GM23338 (cell line): Measurements from ENCODE around the gene RAB12.

ENCODE experiments used
- CREB1 ChIP-seq: fragments of 250-450 bp; sonication (Bioruptor Pico); IDR thresholded peaks from 2 replicates; pipeline ENCODE4 v1.5.0; 2020; ENCODE audit warnings: low read depth, mild to moderate bottlenecking, moderate library complexity
- EZH2 ChIP-seq: fragments of 200-600 bp; sonication (generic); IDR thresholded peaks from one replicate; pipeline ENCODE4 v1.8.0; 2017; ENCODE audit warnings: antibody characterized with exemption, mild to moderate bottlenecking, low read depth; ENCODE audit not compliant: unreplicated experiment
- EZH2phosphoT487 ChIP-seq: fragments of 200-600 bp; sonication (generic); IDR thresholded peaks from one replicate; pipeline ENCODE4 v1.8.1; 2018; ENCODE audit warnings: antibody characterized with exemption; ENCODE audit not compliant: unreplicated experiment
- JUNB ChIP-seq: IDR thresholded peaks from one replicate; pipeline ENCODE4 v1.6.1; 2016; ENCODE audit warnings: antibody characterized with exemption; ENCODE audit not compliant: unreplicated experiment
- POLR2AphosphoS5 ChIP-seq: IDR thresholded peaks from 2 replicates; pipeline ENCODE4 v1.6.1; 2016; ENCODE audit warnings: antibody characterized with exemption, low read depth
- TF ChIP-seq, protein P1 (sequence below), 2 experiments: fragments of 200-600 bp in 1 of 2; sonication (generic) in 1 of 2; conservative IDR thresholded peaks; 2 replicates each; pipeline versions ENCODE4 v1.5.1 to v1.6.1; 2016 to 2017; ENCODE audit warnings: antibody characterized with exemption in 2 of 2, low read depth in 2 of 2, mild to moderate bottlenecking in 2 of 2, moderate library complexity in 1 of 2
- TF ChIP-seq, protein P2 (sequence below): IDR thresholded peaks from one replicate; pipeline ENCODE4 v1.6.1; 2018; ENCODE audit warnings: antibody characterized with exemption; ENCODE audit not compliant: unreplicated experiment

DNA sequence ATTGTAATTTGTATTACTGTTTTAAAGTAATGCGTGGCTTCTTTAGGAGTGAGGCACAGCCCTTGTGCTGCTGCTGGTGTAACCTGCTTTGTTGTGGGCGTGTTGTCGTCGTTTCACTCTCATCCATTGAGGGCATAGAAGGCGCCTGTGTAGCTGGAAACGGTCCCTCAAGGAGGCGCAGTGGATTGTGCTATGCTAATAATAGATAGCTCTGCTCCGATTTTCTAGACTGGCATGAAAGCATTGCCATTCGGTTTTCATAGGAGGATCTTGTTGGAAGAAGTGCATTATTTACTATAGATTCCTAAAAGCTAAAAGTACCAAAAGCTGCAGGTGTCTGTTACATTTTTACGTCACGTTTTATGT is 17.9 kb downstream of the RAB12 start:
- TF ChIP-seq, protein P1, sequence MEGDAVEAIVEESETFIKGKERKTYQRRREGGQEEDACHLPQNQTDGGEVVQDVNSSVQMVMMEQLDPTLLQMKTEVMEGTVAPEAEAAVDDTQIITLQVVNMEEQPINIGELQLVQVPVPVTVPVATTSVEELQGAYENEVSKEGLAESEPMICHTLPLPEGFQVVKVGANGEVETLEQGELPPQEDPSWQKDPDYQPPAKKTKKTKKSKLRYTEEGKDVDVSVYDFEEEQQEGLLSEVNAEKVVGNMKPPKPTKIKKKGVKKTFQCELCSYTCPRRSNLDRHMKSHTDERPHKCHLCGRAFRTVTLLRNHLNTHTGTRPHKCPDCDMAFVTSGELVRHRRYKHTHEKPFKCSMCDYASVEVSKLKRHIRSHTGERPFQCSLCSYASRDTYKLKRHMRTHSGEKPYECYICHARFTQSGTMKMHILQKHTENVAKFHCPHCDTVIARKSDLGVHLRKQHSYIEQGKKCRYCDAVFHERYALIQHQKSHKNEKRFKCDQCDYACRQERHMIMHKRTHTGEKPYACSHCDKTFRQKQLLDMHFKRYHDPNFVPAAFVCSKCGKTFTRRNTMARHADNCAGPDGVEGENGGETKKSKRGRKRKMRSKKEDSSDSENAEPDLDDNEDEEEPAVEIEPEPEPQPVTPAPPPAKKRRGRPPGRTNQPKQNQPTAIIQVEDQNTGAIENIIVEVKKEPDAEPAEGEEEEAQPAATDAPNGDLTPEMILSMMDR (conservative IDR thresholded peaks at IDR 0.05; ENCODE audit: low read depth in 2 of 2) = no peak
- no peak for TF ChIP-seq POLR2AphosphoS5
- no peak for TF ChIP-seq EZH2
- TF ChIP-seq EZH2phosphoT487 = no peak
- no peak for TF ChIP-seq CREB1
- TF ChIP-seq, protein P2, sequence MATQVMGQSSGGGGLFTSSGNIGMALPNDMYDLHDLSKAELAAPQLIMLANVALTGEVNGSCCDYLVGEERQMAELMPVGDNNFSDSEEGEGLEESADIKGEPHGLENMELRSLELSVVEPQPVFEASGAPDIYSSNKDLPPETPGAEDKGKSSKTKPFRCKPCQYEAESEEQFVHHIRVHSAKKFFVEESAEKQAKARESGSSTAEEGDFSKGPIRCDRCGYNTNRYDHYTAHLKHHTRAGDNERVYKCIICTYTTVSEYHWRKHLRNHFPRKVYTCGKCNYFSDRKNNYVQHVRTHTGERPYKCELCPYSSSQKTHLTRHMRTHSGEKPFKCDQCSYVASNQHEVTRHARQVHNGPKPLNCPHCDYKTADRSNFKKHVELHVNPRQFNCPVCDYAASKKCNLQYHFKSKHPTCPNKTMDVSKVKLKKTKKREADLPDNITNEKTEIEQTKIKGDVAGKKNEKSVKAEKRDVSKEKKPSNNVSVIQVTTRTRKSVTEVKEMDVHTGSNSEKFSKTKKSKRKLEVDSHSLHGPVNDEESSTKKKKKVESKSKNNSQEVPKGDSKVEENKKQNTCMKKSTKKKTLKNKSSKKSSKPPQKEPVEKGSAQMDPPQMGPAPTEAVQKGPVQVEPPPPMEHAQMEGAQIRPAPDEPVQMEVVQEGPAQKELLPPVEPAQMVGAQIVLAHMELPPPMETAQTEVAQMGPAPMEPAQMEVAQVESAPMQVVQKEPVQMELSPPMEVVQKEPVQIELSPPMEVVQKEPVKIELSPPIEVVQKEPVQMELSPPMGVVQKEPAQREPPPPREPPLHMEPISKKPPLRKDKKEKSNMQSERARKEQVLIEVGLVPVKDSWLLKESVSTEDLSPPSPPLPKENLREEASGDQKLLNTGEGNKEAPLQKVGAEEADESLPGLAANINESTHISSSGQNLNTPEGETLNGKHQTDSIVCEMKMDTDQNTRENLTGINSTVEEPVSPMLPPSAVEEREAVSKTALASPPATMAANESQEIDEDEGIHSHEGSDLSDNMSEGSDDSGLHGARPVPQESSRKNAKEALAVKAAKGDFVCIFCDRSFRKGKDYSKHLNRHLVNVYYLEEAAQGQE = no peak
- TF ChIP-seq JUNB = no peak
